PC-3 (cell line): ENCODE data around the gene ASTN2. TPM values are rescaled to one million over a fixed set of nuclear protein-coding genes. Genes with fewer than 3 reads are reported as not detected.

Experiments used
- ATAC-seq: fragments of 200-7000 bp; cut with Tn5 transposase; 2 replicates; pipeline ENCODE4 v1.9.1; 2020; ENCODE audit warnings: mild to moderate bottlenecking, moderate library complexity
- BruUV-seq: library from RNA; stranded (reverse); fragments of 400-500 nt; replicated peaks from 2 replicates; lab custom pipeline; 2021; lab: Mats Ljungman, UMichigan
- CTCF ChIA-PET: fragments of 300-600 bp; sonication (Branson Sonifier 250); formaldehyde crosslinking; loops from one replicate; lab custom pipeline; 2022; ENCODE audit warnings: antibody characterized with exemption; lab: Charles Lee
- POLR2A ChIA-PET: fragments of 300-600 bp; sonication (Branson Sonifier 250); formaldehyde crosslinking; loops from one replicate; lab custom pipeline; 2022; ENCODE audit warnings: antibody characterized with exemption; ENCODE audit not compliant: unreplicated experiment; lab: Charles Lee
- DNase-seq: peaks from one replicate; pipeline ENCODE4 v3.0.0-alpha.2; 2015
- H2AFZ ChIP-seq: fragments of 300-600 bp; sonication (generic); 2 replicates; pipeline ENCODE4 v1.6.0; 2016; ENCODE audit warnings: antibody characterized with exemption, low read length
- H3F3A ChIP-seq: fragments of 300-600 bp; sonication (generic); one replicate; pipeline ENCODE4 v1.6.0; 2017; ENCODE audit warnings: antibody characterized with exemption, low read length, control low read depth, mild to moderate bottlenecking; ENCODE audit not compliant: unreplicated experiment
- H3K27ac ChIP-seq: fragments of 300-600 bp; sonication (generic); 2 replicates; pipeline ENCODE4 v1.5.1; 2016; ENCODE audit warnings: mild to moderate bottlenecking, low read length
- H3K27me3 ChIP-seq: fragments of 300-600 bp; sonication (generic); 2 replicates; pipeline ENCODE4 v1.6.1; 2016; ENCODE audit warnings: low read length, mixed read lengths
- H3K36me3 ChIP-seq: fragments of 300-600 bp; sonication (generic); 2 replicates; pipeline ENCODE4 v1.6.1; 2016; ENCODE audit warnings: low read depth, mixed run types, low read length, mixed read lengths
- H3K4me1 ChIP-seq: fragments of 300-600 bp; sonication (generic); 2 replicates; pipeline ENCODE4 v1.5.1; 2016; ENCODE audit warnings: low read length; ENCODE audit not compliant: insufficient read depth
- H3K4me2 ChIP-seq: fragments of 300-600 bp; sonication (generic); 2 replicates; pipeline ENCODE4 v1.6.0; 2016; ENCODE audit warnings: low read length
- H3K4me3 ChIP-seq: fragments of 300-600 bp; sonication (generic); 2 replicates; pipeline ENCODE4 v1.5.1; 2016; ENCODE audit warnings: mild to moderate bottlenecking, low read length, mixed read lengths
- H3K79me2 ChIP-seq: fragments of 300-600 bp; sonication (generic); 2 replicates; pipeline ENCODE4 v1.6.1; 2017; ENCODE audit warnings: low read length, mixed read lengths
- H3K9ac ChIP-seq: fragments of 300-600 bp; sonication (generic); 2 replicates; pipeline ENCODE4 v1.6.0; 2016; ENCODE audit warnings: mild to moderate bottlenecking, low read length
- H3K9me2 ChIP-seq: fragments of 300-600 bp; sonication (generic); replicated peaks from 2 replicates; pipeline ENCODE4 v1.6.1; 2016; ENCODE audit warnings: mixed run types, low read length, mixed read lengths
- H3K9me3 ChIP-seq: fragments of 300-600 bp; sonication (generic); 2 replicates; pipeline ENCODE4 v1.6.1; 2016; ENCODE audit warnings: low read length, mixed read lengths
- H4K20me1 ChIP-seq: fragments of 300-600 bp; sonication (generic); 2 replicates; pipeline ENCODE4 v1.6.1; 2016; ENCODE audit warnings: low read length, mixed read lengths
- CTCF ChIP-seq: fragments of 300-600 bp; sonication (generic); conservative IDR thresholded peaks from 2 replicates; pipeline ENCODE4 v1.5.1; 2017; ENCODE audit warnings: antibody characterized with exemption, low read depth, mild to moderate bottlenecking, low read length
- EZH2 ChIP-seq: fragments of 300-600 bp; sonication (generic); IDR thresholded peaks from one replicate; pipeline ENCODE4 v1.6.1; 2017; ENCODE audit warnings: antibody characterized with exemption, mild to moderate bottlenecking, low read length; ENCODE audit not compliant: unreplicated experiment
- EZH2phosphoT487 ChIP-seq: fragments of 300-600 bp; sonication (generic); IDR thresholded peaks from 2 replicates; pipeline ENCODE4 v1.6.1; 2018; ENCODE audit warnings: mild to moderate bottlenecking, antibody characterized with exemption, low read length, borderline replicate concordance
- intact Hi-C: fragments of 100-400 bp; cut with micrococcal nuclease; formaldehyde crosslinking; loops from 2 replicates; pipeline ENCODE4 v1.9.0; 2023
- total RNA-seq: library from RNA; depleted of rRNA; stranded (reverse); fragments of >200 nt; gene quantifications from 2 replicates; pipeline ENCODE4 v1.2.3, GENCODE V29; 2014

The ASTN2 gene
- total RNA-seq, 1 experiment from 2014 or later = 3.5 TPM

- H4K20me1 ChIP-seq = no peaks in the 10 kb centered on the region
- H3K79me2 ChIP-seq = no peaks in the 10 kb centered on the region
- H3K27me3 ChIP-seq = no peaks in the 10 kb centered on the region
- DNase-seq (no peak), ATAC-seq (no peak)
- peaks cover 6% of the 10 kb centered on the region; the same call in 1 of the 2 replicates for H3K4me1 ChIP-seq
- H3K27ac ChIP-seq = no peak overlapping the region
- no peaks in the 10 kb centered on the region for H3F3A ChIP-seq
- no peaks in the 10 kb centered on the region for H3K36me3 ChIP-seq
- CTCF ChIA-PET = no interaction called here
- H3K9me3 ChIP-seq = no peaks in the 10 kb centered on the region
- TF ChIP-seq CTCF = no peak
- TF ChIP-seq EZH2 = no peak
- no peak for TF ChIP-seq EZH2phosphoT487
- BruUV-seq = no TSS peak
- H3K9ac ChIP-seq = no peak overlapping the region
- no peak overlapping the region for H2AFZ ChIP-seq
- H3K9me2 ChIP-seq = no peaks in the 10 kb centered on the region
- POLR2A ChIA-PET = no interaction called here
- intact Hi-C loops = no loop called here
- no peak overlapping the region for H3K4me2 ChIP-seq
- no peak overlapping the region for H3K4me3 ChIP-seq
These were observed 867.9 kb downstream of the ASTN2 start for GRCh38 chr9:116546711-116547581.

- Histone ChIP-seq H3K79me2 (no peaks in the 10 kb centered on the region), H3K9ac (no peak overlapping the region), H3K27me3 (no peaks in the 10 kb centered on the region), H3F3A (no peaks in the 10 kb centered on the region), H3K27ac (no peak overlapping the region), H2AFZ (no peak overlapping the region), H3K36me3 (no peaks in the 10 kb centered on the region), H3K9me2 (no peaks in the 10 kb centered on the region), H3K4me2 (no peak overlapping the region), H3K9me3 (no peaks in the 10 kb centered on the region), H3K4me1 (peaks cover 6% of the 10 kb centered on the region; the same call in 1 of the 2 replicates), H3K4me3 (no peak overlapping the region), H4K20me1 (no peaks in the 10 kb centered on the region)
- ChIA-PET POLR2A (no interaction called here), CTCF (no interaction called here)
- no peak for TF ChIP-seq EZH2phosphoT487
- TF ChIP-seq CTCF = no peak
- no peak for TF ChIP-seq EZH2
- no TSS peak for BruUV-seq
- ATAC-seq (no peak), DNase-seq (no peak)
- intact Hi-C loops = no loop called here
These were observed 870.0 kb downstream of the ASTN2 start for GRCh38 chr9:116544896-116545295.

GRCh38 chr9:116543731-116544400 is 871.0 kb downstream of the ASTN2 start:
- Histone ChIP-seq H3K4me3 (no peak overlapping the region), H3K9me2 (no peaks in the 10 kb centered on the region), H3K9me3 (no peaks in the 10 kb centered on the region), H3F3A (no peaks in the 10 kb centered on the region), H3K36me3 (no peaks in the 10 kb centered on the region), H2AFZ (no peak overlapping the region), H3K27ac (no peak overlapping the region), H3K9ac (no peak overlapping the region), H3K4me1 (0 out of 2 replicates have a peak, but pooled peaks cover 2% of the 10 kb centered on the region), H3K79me2 (no peaks in the 10 kb centered on the region), H3K27me3 (no peaks in the 10 kb centered on the region), H4K20me1 (no peaks in the 10 kb centered on the region), H3K4me2 (no peak overlapping the region)
- no peak for ATAC-seq
- TF ChIP-seq CTCF (no peak), EZH2 (no peak), EZH2phosphoT487 (no peak)
- intact Hi-C loops = no loop called here
- POLR2A ChIA-PET = no interaction called here
- BruUV-seq = no TSS peak
- no peak for DNase-seq
- CTCF ChIA-PET = no interaction called here
